GM12872 (cell line): ENCODE results near the gene MAGI1.

Experiments
- CTCF ChIP-seq: IDR thresholded peaks from 3 replicates; pipeline ENCODE4 v1.5.1; 2011; ENCODE audit warnings: low read depth, mild to moderate bottlenecking, low read length, moderate library complexity; ENCODE audit not compliant: insufficient read depth

Gene MAGI1

GRCh38 chr3:66050821-66051220 lies 12.1 kb upstream of the MAGI1 start:
- TF ChIP-seq CTCF, result no peak

GRCh38 chr3:66048051-66048395 lies 9.3 kb upstream of the MAGI1 start:
- no peak for TF ChIP-seq CTCF

- no peak for TF ChIP-seq CTCF
Observed at GRCh38 chr3:66047311-66048050, 8.8 kb upstream of the MAGI1 start.

GRCh38 chr3:66041828-66042227 lies 3.1 kb upstream of the MAGI1 start:
- no peak for TF ChIP-seq CTCF

GRCh38 chr3:66041116-66041515 lies 2.4 kb upstream of the MAGI1 start:
- no peak for TF ChIP-seq CTCF

GRCh38 chr3:66039590-66039887 lies 821 bp upstream of the MAGI1 start:
- TF ChIP-seq CTCF, result no peak

- no peak for TF ChIP-seq CTCF
Observed at GRCh38 chr3:66038384-66038725, 363 bp downstream of the MAGI1 start.

- TF ChIP-seq CTCF, result no peak
Observed at GRCh38 chr3:66037986-66038369, 740 bp downstream of the MAGI1 start.
